GDM1 (cell line): ENCODE measurements around the gene ING3.

Experiments used
- DNase-seq: peaks from one replicate; lab custom pipeline; 2025; lab: John Stamatoyannopoulos, UW

Gene ING3

GRCh38 chr7:121026577-121027111, 76.1 kb downstream of the ING3 start:
- DNase-seq, result no peak
